ENCODE results near the gene TECPR2.
A peak's percentile ranks its signal among the peaks of the same experiment; 100 is the strongest.

Gene TECPR2

DNA sequence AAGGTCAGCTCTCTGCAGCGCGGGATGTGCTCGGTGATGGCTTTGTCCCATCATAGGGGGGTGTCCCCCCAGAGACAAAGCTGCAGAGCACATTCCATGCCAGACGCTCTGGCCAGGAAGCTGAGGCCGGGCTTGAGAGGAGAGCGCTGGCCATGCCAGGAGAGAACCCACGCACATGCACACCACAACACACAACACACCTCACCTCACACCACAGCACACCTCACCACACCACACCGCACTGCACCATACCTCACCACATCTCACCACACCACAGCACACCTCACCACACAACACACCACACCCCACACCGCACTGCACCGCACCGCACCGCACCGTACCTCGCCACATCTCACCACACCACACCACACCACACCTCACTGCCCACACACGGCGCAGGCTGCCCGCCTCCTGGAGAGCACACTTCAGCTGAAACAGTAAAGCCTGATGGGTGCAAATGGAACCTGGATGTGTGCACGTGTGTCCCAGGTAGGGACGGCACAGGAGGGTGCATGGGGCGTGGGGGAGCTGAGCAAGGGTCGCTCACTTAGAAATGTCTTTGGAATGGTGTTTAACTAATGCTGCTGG lies 136.0 kb downstream of the TECPR2 start:
- DNase-seq, result no peak

GRCh38 chr14:102499401-102500157 lies 136.8 kb downstream of the TECPR2 start:
- no peak for DNase-seq

GRCh38 chr14:102500158-102500662 lies 137.5 kb downstream of the TECPR2 start:
- no peak for DNase-seq

- no peak for DNase-seq
Measured at GRCh38 chr14:102500713-102501112, 138.0 kb downstream of the TECPR2 start.

DNA sequence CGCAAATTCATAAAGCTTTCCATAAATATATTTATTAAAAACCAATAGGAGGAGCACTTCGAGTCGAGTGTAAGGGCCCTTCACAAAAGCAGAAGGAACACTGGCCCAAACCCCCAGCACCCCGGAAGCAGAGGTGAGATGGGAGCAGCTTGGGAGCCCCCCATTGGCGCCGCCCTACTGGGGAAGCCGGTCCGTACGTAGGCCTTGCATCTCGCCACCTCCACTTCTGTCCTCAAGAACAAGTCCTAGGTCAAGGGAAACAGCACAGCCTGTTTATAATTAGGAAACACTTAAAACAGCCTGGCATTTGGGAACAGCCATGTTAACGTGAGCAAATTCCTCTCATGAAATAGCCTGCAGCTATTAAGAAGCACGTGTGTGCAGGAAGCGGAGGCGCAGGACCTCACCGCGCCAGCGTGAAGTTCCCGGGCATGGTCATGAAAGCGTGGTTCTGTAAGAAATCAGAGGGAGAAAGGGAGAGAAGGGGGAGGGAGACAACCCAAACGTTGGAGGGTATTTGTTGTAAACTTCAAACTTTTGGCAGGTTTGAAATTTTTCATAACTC lies 139.1 kb downstream of the TECPR2 start:
- no peak for DNase-seq

DNA sequence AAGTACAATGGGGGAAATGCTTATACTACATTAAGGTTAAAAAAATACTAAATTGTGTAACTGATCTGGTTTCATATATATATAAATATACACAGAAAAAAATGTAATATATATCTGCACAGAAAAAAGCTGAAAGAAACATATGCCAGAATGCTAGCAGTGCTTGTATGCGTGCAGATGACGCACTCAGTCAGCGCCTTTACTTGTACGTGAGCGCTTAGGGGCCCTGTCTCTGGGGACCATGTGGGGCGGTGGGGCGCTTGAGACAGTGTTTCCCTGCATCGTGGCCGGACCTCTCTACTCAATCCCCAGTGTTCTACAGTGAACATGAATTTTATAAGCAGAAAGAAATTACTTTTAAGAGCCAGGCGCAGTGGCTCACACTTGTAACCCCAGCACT lies 139.8 kb downstream of the TECPR2 start:
- no peak for DNase-seq

- no peak for DNase-seq
Measured at GRCh38 chr14:102503641-102504327, 141.0 kb downstream of the TECPR2 start.

- no peak for DNase-seq
Measured at GRCh38 chr14:102504328-102504999, 141.7 kb downstream of the TECPR2 start.

GRCh38 chr14:102505000-102505619 lies 142.4 kb downstream of the TECPR2 start:
- DNase-seq, result no peak

DNA sequence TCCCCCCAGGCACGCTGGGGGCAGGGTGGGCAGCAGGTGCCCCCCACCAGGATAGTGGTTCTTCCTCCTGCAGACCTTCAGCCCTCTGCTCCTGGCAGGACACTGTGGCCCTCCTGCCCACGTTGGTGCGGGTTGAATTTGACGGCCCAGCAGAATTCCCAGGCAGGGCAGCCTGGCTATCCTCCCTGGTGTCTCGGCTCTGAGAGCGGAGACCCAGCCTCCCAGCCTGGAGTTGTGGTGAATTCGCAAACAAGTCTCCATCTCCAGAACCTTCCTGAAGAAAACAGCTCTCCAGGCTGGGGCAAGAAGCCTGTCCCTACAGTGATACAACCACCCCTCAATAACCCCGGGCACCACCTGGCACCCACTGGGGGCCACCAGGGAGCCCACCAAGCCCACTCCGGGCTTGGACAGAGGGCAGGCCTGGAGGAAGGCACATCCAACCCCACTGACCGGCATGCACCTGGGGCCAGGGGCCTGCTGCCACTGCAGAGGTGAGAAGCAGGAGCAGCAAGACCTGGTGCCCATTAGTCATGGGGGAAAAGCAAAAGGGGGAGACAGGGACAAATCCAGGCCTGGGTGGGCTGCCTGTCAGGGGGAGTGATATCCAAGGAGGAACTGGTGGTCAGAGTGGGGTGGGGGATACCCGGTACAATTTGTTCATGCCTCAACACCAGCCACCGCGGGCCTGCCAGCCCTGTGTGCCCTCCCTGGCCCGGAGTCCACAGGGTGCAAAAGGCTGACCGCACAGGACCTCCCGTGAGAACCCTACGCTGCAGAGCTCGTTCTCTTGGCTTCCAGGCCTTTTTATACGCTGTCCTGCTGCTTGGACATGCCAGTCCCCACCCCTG lies 143.3 kb downstream of the TECPR2 start:
- DNase-seq, result no peak

DNA sequence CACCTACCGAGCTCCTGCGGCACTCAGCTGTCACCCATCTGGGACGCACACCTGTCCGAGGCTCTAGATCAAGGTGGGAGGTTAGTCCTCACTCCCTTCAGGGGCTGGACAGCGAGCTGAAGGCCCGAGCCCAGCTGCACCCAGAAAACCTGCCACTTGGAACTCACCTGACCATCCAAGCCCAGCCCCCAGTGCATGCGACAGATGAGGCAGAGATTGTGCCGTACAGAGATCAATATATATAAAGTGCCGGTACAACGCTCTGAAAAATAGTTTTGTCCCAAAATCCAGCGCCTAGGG lies 143.8 kb downstream of the TECPR2 start:
- DNase-seq, result no peak

DNA sequence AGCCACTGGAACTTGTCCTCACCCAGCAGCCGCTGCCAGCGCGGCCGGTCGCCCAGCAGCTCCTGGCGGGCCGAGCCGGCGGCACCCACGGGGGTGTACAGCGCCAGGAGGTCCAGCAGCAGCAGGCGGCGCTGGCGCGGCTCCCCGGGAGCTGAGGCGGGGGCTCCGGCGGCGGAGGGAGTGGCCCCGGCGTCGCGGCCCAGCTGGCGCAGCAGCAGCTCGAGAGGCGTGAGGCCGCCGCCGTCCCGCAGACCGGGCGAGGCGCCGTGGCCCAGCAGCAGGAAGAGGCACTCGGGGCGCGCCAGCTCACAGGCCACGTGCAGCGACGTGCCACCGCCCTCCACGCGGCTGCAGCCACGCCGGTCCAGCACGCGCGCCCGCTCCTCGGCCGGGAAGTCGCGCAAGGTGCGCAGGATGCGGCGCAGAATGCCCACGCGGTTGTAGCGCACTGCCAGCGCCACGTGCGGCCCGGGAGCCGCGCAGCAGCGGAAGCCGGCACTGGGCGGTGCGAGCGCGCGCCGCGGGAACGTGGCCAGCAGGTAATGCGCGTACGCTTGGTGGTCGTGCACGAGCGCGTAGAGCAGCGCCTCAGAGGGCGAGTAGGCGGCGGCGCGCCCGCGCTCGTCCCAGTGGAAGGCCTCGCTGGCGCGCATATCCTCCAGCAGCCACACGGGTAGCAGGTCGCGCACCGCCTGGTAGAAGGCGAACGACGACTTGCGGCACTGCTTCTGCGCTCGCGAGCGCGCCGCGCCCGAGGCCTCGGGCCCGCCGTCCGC lies 144.5 kb downstream of the TECPR2 start:
- DNase-seq, result no peak

GRCh38 chr14:102507857-102508312 lies 145.1 kb downstream of the TECPR2 start:
- DNase-seq, result no peak

GRCh38 chr14:102508410-102508773 lies 145.7 kb downstream of the TECPR2 start:
- DNase-seq, result no peak

GRCh38 chr14:102508774-102509745 lies 146.3 kb downstream of the TECPR2 start:
- DNase-seq, result no peak

GRCh38 chr14:102509746-102510615 lies 147.2 kb downstream of the TECPR2 start, which contains the start of gene ANKRD9:
Gene ANKRD9 (minus strand): TSS chr14:102509776. CDS start chr14:102507889, 1,887 bp downstream.
- peak; percentile 90 for DNase-seq

- DNase-seq, result no peak
Measured at GRCh38 chr14:102510616-102511520, 148.1 kb downstream of the TECPR2 start.
